ENCODE results near the gene NCAPG.

- TF ChIP-seq POLR2A (IDR thresholded peaks at IDR 0.05; ENCODE audit: low read length): no peak
- TF ChIP-seq GATA1 (IDR thresholded peaks at IDR 0.05; ENCODE audit: low read depth, low read length): no peak
These were observed 56.0 kb downstream of the NCAPG start for GRCh38 chr4:17866810-17867209.
